ENCODE measurements around the gene SPOP.
A peak's percentile ranks its signal among the peaks of the same experiment; 100 is the strongest.
"Not testable (repeated sequence)": the region's sequence is repeated elsewhere in the genome, so short reads cannot be mapped to it uniquely, and the experiment has no call there.

SPOP gene

DNA sequence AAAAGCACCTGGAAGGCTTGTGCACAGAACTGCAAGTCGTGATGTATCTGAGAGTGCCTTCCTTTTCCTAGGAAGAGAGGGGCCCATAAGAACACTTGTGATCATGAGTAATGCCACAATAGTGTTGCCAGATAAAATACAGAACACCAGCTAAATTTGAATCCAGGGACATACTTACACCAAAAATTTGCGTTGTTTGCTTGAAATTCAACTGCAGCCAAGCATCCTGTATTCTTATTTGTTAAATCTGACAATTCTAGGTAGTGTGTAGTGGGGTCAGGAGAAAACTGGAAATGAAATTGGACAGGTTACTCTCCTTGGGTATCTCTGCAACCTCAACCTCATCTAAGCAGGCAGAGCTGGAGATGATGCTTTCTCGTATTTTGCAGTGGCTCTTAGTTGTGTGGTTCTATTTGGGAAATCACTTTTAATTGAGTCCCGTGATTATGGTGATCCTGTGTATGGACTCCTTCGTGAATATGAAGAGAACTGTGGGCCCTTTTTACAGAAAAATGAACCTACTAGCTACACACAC is 17.9 kb upstream of the SPOP start:
- FAIRE-seq = no peak

DNA sequence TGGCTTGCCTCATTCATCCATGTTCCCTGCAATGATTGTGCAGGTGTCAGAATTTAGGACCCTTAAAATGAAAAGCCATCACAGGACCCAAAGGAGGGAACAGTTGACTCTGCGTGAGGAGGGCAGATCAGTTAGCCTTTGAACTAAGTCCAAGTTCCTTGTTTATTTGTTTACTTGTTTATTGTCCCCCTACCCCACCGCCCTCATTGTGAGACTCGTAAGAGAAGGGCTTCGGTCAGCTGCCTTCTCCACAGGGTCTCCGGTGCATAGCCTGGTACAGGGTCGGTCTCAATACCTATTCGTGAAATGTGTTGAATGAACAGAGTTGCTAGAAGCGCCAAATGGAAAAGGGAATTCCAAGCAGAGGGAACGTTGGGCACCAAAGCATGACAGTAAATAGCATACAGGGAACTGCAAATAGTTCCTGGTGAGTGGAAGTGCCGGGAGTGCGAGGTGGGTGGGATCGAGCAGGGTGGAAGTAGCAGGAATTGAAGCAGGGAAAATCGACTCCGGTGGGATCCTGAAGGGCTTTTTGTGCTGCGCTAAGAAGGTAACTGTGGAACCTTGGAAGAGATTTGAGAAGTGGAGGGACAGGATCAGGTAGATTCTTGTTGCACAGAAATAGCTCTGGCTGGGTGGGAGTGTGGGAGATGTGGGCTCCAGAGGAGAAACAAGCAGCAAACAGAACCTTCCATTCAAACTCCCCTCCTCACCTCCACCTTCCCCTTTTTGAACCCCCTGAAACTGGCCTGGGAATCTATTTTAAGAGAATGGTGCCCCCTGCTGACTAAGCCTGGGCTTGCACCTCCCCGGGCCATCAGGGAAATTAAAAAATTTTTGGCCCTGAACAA is 17.2 kb upstream of the SPOP start:
- FAIRE-seq = peak; percentile 92

DNA sequence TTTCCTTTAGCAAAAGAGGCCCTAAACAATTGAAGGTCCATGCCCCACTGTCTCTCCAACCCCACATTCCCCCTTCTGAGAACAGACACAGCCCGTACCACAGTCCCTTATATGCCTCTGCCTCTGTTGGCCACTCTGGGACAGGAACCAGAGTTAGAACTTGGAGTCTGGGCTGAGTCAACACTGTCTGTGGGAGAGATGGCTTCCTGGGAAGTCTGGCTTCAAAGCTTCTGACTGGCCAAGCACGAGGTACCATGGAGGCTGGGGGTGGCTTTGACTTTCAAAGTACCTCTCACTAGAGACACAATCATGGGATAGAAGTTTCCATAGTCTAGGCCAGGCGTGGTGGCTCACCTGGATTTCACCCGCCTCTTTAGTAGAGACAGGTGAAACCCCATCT is 14.9 kb upstream of the SPOP start:
- FAIRE-seq = no peak

DNA sequence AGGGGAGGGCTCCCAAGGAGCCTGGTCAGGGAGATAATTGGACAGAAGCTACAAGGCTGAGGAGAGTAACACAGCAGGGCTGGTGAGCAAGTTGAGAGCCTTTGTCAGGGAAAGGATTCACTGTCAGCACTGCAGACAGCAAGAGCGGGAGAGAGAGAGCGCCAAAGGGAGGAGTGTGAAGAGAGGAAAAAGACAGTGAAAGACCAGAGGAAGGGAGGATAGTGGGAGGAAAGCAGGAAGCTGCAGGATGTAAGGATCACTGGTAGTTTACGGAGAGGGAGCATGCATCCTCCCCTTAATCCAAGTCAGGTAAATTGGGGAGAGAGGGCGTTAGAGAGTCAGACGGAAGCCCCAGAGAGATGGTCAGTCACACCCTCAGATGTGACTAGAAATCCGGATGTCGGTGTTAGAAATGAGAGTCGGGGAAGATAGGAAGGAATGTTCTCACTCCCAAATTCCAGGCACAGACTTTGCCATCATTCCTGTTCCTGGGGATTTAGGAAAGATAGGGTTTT is 13.8 kb upstream of the SPOP start:
- FAIRE-seq = no peak

DNA sequence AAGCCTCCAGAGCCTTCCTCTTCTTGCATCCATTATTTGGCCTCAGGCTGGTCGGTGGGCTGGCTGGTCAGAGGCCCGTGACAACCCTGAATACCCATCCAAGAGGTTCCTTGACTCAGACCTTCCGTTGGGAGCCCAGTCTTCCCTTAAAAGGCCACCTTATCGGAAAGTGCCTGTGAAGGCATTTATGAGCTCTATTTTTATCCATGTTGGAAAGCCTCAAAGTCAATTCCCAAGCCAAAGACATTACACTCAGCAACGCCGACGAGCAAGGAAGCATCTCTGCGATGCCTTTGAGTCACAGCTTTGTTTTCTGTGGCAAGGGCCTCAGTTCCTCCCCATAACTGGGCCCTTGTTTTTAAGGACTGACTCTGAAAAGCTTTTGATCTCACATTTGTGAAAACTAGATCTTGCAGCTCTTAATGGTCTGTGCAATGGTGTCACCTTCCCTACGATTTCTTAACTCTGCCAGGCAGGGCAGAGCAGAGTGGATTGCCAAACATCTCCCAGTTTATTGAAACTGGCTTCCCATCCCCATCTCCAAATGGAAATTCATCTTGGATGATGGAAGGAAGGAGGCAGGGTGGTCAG is 13.3 kb upstream of the SPOP start:
- peak; percentile 46 for FAIRE-seq

DNA sequence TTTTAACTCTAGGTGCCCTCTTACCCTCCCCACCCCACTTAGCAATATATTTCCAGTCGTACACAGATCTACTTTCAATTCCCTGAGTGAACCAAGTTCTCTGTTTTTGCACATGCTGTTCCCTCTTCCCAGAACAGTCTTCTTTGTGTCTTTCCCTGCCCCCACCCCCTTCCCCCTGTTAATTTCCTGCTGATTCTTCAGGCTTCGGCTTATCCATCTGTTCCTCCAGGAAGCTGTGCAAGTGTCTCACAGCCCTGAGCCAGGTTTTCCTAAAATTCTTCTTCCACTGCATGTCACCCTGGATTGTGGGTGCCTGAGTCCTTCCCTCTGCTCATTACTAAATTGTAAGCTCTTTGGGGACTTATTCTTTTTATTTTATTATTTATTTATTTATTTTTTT is 12.4 kb upstream of the SPOP start:
- FAIRE-seq = no peak

DNA sequence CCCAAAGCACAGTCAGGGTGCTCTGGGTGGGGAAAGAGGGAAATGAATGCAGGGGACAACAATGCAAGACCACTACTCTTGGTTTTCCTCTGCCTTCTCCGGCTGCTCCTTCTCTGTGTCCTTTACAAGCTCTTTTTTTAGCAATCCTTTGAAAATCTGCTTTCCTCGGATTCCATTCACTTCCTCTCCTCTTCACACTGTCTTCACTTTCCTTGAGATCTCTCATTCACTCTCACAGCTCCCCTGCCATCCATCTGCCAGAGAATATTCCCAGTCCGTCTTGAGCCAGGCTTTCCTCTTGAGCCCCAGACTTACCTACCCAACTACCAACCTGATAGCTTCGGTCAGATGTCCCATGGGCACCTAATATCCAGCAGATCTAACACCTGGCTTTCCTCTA is 11.0 kb upstream of the SPOP start:
- no peak for FAIRE-seq

DNA sequence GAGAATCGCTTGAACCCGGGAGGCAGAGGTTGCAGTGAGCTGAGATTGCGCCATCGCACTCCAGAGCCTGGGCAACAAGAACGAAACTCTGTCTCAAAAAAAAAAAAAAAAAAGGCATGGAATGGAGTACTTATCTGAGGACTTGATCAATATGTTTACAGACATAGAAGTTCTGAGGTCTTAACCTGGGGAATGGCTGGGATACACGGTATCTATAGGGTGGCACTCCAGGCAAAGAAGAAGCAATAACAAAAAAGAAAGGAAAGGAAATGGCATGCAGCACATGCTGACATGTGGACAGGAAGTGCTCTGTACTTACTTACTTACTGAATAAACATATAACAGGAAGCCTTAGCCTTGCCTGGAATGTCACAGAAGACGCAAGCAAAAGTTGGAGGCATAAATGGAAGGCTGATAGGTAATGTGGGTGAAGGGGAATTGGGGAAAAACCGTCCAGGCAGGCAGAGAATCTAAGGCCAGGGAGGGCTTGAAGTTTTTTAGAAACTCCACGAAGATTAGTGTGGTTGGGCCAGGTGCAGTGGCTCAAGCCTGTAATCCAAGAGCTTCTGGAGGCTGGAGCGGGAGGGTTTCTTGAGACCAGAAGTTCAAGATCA is 10.1 kb upstream of the SPOP start:
- FAIRE-seq = no peak

DNA sequence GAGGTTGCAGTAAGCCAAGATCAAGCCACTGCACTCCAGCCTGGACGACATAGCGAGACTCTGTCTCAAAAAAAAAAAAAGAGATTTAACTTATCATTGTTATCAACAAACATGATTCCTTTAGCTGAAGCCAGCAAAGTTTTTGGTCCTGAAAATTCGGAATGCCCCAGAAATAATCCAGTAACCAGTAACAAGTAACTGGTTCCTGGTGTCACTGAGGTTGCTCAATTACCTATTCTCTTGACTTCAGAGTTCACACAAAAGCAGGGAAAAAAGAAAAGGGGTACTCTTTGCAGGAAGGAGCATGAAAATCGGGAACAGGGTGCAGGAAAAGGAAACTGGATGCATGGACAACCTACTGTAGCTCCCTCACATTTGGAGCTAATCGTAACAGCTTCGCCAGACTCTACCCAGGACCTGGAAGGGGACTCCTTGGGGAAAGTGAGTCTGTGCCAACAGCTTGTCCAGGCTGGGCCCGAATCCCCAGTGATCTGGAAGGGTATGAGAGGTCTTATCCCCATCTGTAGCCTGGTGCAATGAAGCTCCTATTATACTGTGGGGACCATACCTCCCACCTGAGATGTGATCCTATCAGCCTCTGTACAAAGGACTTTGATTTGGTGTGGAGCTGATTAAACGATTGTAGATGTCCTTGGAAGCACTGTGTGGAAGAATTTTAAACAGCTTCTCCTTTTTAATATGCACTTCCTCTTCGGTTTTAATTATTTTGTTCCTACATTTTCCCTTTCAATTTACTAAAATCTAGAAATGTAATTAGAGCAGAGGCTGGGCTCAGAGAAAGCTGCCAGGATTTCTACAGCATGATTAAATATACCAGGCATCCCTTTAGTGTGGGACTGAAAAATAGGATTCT is 3.4 kb upstream of the SPOP start:
- no peak for FAIRE-seq

DNA sequence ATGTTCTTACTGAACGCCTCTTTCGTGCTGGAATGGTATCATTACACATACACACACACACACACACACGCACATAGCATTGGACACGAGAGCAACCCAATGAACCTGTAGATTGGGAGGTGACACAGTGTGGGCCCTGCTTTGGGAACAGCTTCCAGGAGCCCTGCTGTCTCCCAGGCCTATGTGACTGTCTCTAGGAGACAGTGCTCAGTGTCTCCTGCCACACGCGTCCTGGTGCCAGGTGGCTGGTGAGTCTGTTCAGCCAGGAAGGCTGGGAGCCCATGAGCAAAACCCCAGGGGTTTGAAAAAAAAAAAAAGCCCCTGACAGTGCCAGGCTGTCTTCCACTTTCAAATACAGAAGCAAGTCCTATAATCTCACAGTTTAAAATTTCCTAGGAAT is 2.4 kb upstream of the SPOP start:
- no peak for FAIRE-seq

DNA sequence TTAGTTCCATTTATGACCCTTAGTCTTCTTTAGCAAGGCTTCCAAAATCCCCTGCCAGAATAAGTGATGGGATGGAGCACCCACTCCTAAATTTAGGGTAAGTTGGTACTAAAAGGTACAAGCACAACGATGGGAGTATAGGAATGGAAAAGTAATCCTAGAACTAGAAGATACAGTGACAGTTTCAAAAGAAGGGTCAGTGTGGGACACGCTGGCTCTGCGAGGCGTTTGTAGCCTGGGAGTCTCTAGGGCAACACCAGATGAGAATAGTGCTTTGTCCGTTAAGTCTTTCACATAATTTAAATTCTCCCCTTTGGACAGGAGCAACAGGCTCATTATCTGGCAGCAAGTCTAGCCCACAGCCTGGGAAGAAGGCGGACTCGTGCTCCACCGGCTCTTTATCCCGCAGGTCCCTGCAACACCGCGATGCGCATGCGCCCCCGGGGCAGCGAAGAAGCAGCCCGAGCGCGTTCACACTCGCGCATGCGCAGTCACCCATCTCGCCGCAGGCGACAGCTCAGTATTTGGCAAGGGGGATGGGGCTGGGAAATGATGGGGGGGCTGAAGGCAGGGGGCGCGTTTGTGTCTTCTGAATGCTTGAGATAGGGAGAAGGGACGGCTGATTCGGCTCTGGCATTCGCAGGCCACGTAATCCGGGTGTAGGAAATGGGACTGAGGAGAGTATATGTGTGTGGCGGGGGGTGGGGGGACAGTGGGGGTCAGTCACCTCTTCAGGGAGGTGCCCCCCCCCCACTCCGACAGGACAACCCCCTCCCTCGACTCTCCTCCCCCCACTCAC is 564 bp downstream of the SPOP start:
- peak; percentile 44 for FAIRE-seq

DNA sequence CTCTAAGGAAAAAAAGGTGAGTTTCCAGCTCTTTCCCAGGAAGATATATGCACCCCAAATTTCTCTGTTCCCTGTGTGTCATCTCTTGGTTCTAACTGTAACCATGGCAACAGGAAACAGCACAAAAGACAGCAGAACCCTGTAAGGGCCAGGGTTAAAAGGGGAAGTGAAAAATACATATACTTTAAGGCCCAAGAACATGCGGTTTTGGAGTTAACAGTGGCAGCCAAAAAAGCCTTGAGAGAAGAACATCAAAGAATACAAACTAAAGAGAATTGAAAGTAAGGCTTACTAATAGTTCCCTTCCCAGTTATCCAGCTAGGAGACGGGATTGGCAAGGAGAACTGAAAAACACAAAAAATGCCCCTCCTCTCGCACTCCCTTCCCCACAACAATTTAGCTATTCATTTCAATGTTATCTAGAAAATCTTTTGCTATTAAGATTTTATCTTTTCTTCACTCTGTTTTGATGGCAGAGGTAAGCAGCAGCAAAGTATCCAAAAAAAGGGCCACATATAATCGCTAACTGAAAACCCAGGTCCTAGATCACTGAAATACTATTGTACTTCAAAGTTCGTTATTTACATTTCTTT is 1.5 kb downstream of the SPOP start:
- FAIRE-seq = no peak

DNA sequence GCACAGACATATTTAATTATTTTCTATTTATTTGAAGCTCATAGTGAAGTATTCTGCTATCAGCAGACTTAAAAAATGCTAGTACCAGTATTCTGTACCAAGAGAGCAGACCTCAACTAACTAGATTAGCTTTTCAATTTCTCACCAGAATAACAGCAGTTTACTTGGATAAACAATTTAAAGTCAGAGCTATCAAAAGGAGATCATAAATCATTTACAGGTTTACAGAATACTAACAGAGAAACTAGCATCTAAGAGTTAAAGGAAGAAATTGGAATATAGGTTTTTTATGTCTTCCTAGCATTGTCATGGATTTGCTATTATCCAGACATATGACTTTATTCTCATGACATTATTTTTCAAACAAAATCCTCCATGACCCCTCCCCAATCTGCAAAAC is 3.4 kb downstream of the SPOP start:
- FAIRE-seq = no peak

DNA sequence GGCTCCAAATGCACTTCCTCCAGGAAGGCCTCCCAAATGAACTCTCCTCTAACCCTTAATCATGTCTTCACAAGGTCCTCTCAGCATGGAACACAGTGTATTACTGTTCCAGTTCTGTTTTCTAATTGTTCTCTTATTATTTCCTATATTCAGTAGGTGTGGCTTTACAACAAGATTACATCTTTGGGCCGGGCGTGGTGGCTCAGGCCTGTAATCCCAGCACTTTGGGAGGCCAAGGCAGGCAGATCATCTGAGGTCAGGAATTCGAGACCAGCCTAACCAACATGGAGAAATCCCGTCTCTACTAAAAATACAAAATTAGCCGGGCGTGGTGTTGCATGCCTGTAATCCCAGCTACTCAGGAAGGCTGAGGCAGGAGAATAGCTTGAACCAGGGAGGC is 4.2 kb downstream of the SPOP start:
- FAIRE-seq = not testable (repeated sequence)

DNA sequence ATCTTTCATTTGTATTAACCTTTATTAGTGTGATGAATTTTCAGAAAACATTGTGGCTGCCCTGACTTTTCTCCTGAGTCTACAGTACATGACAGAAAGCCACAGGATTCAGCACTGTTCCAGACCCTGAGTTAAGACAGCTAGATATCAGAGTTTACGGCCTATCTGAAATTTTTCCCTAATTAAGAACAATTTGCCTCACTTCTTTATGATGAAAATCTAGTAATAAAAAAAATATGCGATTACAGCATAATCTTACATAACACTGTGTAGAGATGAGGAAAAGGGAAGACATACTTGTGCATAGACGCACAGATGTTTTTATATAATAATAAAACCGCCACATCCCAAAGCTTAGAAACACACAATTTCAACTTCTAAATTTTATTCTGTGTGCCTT is 7.3 kb downstream of the SPOP start:
- FAIRE-seq = no peak

DNA sequence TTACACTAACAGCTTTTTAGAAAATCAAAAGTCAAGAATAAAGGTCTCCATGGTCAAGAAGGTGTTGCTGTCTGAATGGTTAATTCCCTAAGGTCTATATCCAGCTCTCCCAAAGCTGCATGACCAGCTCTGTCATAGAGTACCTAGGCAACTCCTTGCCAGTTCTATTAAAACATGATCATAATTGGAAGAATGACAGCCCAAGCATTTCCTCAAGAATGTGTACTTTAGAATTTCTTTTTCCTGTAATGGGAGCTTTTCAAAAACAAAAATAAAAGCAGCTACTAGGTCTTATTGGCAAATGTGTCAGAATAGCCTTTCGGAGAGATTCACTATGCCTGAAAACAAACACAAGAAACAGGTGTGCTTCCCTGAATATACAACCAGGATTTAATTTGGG is 7.9 kb downstream of the SPOP start:
- FAIRE-seq = no peak

DNA sequence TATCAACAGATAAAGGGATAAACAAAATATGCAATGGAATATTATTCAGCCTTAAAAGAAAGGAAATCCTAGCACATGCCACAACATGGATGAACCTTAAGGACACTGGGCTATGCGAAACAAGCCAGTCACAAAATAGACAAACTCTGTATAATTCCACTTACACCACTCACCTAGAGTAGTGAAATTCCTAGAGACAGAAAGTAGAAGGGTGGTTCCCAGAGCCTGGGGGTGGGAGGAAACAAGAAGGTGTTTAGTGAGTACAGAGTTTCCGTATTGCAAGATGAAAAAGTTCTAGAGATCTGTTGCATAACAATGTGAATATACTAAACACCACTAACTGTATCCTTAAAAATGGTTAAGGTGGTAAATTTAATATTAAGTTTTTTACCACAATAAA is 10.0 kb downstream of the SPOP start:
- peak; percentile 91 for FAIRE-seq

DNA sequence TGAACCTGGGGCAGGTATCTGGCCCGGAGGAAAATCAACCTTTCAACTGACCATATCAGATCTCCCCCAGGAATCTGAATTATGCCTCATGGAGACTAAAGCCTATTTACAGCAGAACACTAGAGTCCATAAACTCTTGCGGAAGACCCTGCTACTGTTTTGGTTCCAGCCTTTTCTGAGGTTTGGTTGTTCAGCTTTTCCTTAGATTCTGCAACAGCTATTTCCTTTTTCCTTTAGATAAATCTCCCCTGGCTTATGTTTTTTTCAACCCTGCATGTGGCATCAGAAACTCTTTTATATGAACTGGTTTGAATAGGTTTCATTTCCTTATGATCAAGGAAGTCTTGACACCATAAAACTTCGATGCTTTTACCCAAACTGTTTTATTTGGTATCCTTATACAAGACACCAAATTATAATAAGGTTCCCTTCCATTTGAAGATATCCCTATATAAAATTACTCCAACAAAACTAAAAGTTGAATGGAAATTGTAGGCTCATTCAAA is 13.1 kb downstream of the SPOP start:
- peak; percentile 23 for FAIRE-seq

DNA sequence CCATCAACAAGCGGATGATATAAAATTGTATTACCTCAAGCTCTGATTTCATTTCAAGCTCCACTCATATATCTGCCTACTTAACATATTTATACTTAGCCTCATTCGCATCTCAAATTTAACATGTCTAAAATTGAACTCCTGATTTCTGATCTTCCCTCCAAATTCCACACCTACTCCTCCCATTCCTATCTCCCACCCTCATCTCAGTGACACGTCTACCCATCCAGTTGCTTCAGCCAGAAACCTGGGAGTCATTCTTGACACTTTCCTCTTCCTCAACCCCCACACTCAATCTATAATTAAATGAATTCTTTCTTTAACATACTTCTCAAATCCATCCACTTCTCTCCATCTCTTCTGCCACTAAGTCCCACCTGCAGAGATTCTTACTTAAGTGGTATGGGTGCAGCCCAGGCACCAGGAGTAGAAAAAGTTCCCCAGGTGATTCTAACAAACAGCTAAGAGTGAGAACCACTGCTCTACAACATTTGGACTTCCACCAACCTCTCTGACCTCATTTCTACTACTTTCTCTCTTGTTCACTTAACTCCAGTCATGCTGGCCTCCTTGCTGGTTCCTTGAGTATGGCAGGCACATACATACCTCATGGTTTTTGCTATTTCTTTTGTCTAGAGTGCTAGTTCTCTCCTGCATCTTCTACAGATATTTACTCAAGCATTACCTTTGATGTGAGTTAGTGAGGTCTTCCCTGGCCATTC is 18.1 kb downstream of the SPOP start:
- FAIRE-seq = no peak

DNA sequence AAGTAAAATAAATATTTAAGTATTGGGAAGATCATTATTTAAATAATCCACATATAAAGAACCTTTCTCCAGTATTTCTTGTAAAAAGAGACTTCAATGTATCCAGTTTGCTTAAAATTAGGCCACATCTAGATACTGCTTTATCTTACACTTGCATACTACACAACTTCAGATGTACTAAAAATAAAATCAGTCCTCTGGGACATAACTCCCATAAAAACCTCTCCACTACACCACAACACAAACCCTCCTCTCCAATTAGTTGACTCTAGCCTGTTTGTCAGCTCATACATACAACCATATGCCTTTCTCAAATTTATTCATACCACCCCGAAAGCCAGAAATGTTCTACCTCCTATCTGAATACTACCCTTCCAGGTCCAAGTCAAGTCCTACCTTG is 21.6 kb downstream of the SPOP start:
- FAIRE-seq = no peak

DNA sequence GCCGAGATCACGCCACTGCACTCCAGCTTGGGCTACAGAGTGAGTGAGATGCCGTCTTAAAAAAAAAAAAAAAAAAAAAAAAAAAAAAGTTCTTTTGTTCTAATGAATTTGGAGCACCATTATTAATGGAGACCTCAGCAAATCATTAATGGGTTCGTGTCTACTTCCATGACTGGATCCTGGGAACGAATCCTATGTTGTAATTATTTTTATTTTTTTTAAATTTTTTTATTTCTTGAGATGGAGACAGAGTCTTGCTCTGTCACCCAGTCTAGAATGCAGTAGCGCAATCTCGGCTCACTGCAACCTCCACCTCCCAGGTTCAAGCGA is 30.7 kb downstream of the SPOP start:
- no peak for FAIRE-seq

Measured in G401.6 (cell line).